PC-3 (cell line): ENCODE measurements around the gene FGF16. TPM values are rescaled to one million over a fixed set of nuclear protein-coding genes. Genes with fewer than 3 reads are reported as not detected.

ENCODE experiments used
- ATAC-seq: fragments of 200-7000 bp; cut with Tn5 transposase; 2 replicates; pipeline ENCODE4 v1.9.1; 2020; ENCODE audit warnings: mild to moderate bottlenecking, moderate library complexity
- BruUV-seq: library from RNA; stranded (reverse); fragments of 400-500 nt; replicated peaks from 2 replicates; lab custom pipeline; 2021; lab: Mats Ljungman, UMichigan
- CTCF ChIA-PET: fragments of 300-600 bp; sonication (Branson Sonifier 250); formaldehyde crosslinking; loops from one replicate; lab custom pipeline; 2022; ENCODE audit warnings: antibody characterized with exemption; lab: Charles Lee
- POLR2A ChIA-PET: fragments of 300-600 bp; sonication (Branson Sonifier 250); formaldehyde crosslinking; loops from one replicate; lab custom pipeline; 2022; ENCODE audit warnings: antibody characterized with exemption; ENCODE audit not compliant: unreplicated experiment; lab: Charles Lee
- DNase-seq: peaks from one replicate; pipeline ENCODE4 v3.0.0-alpha.2; 2015
- H2AFZ ChIP-seq: fragments of 300-600 bp; sonication (generic); 2 replicates; pipeline ENCODE4 v1.6.0; 2016; ENCODE audit warnings: antibody characterized with exemption, low read length
- H3F3A ChIP-seq: fragments of 300-600 bp; sonication (generic); one replicate; pipeline ENCODE4 v1.6.0; 2017; ENCODE audit warnings: antibody characterized with exemption, low read length, control low read depth, mild to moderate bottlenecking; ENCODE audit not compliant: unreplicated experiment
- H3K27ac ChIP-seq: fragments of 300-600 bp; sonication (generic); 2 replicates; pipeline ENCODE4 v1.5.1; 2016; ENCODE audit warnings: mild to moderate bottlenecking, low read length
- H3K27me3 ChIP-seq: fragments of 300-600 bp; sonication (generic); 2 replicates; pipeline ENCODE4 v1.6.1; 2016; ENCODE audit warnings: low read length, mixed read lengths
- H3K36me3 ChIP-seq: fragments of 300-600 bp; sonication (generic); 2 replicates; pipeline ENCODE4 v1.6.1; 2016; ENCODE audit warnings: low read depth, mixed run types, low read length, mixed read lengths
- H3K4me1 ChIP-seq: fragments of 300-600 bp; sonication (generic); 2 replicates; pipeline ENCODE4 v1.5.1; 2016; ENCODE audit warnings: low read length; ENCODE audit not compliant: insufficient read depth
- H3K4me2 ChIP-seq: fragments of 300-600 bp; sonication (generic); 2 replicates; pipeline ENCODE4 v1.6.0; 2016; ENCODE audit warnings: low read length
- H3K4me3 ChIP-seq: fragments of 300-600 bp; sonication (generic); 2 replicates; pipeline ENCODE4 v1.5.1; 2016; ENCODE audit warnings: mild to moderate bottlenecking, low read length, mixed read lengths
- H3K79me2 ChIP-seq: fragments of 300-600 bp; sonication (generic); 2 replicates; pipeline ENCODE4 v1.6.1; 2017; ENCODE audit warnings: low read length, mixed read lengths
- H3K9ac ChIP-seq: fragments of 300-600 bp; sonication (generic); 2 replicates; pipeline ENCODE4 v1.6.0; 2016; ENCODE audit warnings: mild to moderate bottlenecking, low read length
- H3K9me2 ChIP-seq: fragments of 300-600 bp; sonication (generic); replicated peaks from 2 replicates; pipeline ENCODE4 v1.6.1; 2016; ENCODE audit warnings: mixed run types, low read length, mixed read lengths
- H3K9me3 ChIP-seq: fragments of 300-600 bp; sonication (generic); 2 replicates; pipeline ENCODE4 v1.6.1; 2016; ENCODE audit warnings: low read length, mixed read lengths
- H4K20me1 ChIP-seq: fragments of 300-600 bp; sonication (generic); 2 replicates; pipeline ENCODE4 v1.6.1; 2016; ENCODE audit warnings: low read length, mixed read lengths
- EZH2 ChIP-seq: fragments of 300-600 bp; sonication (generic); IDR thresholded peaks from one replicate; pipeline ENCODE4 v1.6.1; 2017; ENCODE audit warnings: antibody characterized with exemption, mild to moderate bottlenecking, low read length; ENCODE audit not compliant: unreplicated experiment
- EZH2phosphoT487 ChIP-seq: fragments of 300-600 bp; sonication (generic); IDR thresholded peaks from 2 replicates; pipeline ENCODE4 v1.6.1; 2018; ENCODE audit warnings: mild to moderate bottlenecking, antibody characterized with exemption, low read length, borderline replicate concordance
- intact Hi-C: fragments of 100-400 bp; cut with micrococcal nuclease; formaldehyde crosslinking; loops from 2 replicates; pipeline ENCODE4 v1.9.0; 2023
- total RNA-seq: library from RNA; depleted of rRNA; stranded (reverse); fragments of >200 nt; gene quantifications from 2 replicates; pipeline ENCODE4 v1.2.3, GENCODE V29; 2014
- TF ChIP-seq, protein P1 (sequence below): fragments of 300-600 bp; sonication (generic); conservative IDR thresholded peaks from 2 replicates; pipeline ENCODE4 v1.5.1; 2017; ENCODE audit warnings: antibody characterized with exemption, low read depth, mild to moderate bottlenecking, low read length

The FGF16 gene
- total RNA-seq, 1 experiment from 2014 or later: not detected

DNA sequence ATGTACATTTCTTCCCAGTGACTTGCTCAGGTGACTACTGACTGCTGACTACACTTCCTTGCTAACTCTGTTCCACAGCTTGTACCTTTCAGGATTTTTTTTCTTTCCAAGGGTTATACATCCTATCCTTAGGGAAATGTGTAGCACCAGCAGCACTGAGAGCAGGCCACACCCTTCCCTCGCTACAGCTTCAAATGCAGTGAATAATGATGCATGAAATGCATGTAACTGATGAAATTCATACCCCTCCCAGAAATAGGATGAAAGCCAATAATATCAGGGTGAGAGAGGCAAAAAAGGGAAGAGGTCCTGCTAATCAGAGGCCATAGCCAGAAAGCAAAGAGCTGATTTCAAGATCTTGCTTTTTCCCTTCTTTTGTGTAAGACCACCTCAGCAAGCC lies 6.2 kb upstream of the FGF16 start:
- H2AFZ ChIP-seq: 0 out of 2 replicates have a peak overlapping the region, but pooled peaks have one; percentile 14
- intact Hi-C loops: loop anchor here (5.0 kb wide), 1 partner anchor 456 kb away; the partner anchor contains the start of genes COX7B and MAGT1
- no peak overlapping the region for H3K4me3 ChIP-seq
- H3K9me3 ChIP-seq: no peaks in the 10 kb centered on the region
- ChIA-PET POLR2A (no interaction called here), CTCF (no interaction called here)
- H3K9ac ChIP-seq: no peak overlapping the region
- TF ChIP-seq EZH2phosphoT487: no peak
- TF ChIP-seq, protein P1, sequence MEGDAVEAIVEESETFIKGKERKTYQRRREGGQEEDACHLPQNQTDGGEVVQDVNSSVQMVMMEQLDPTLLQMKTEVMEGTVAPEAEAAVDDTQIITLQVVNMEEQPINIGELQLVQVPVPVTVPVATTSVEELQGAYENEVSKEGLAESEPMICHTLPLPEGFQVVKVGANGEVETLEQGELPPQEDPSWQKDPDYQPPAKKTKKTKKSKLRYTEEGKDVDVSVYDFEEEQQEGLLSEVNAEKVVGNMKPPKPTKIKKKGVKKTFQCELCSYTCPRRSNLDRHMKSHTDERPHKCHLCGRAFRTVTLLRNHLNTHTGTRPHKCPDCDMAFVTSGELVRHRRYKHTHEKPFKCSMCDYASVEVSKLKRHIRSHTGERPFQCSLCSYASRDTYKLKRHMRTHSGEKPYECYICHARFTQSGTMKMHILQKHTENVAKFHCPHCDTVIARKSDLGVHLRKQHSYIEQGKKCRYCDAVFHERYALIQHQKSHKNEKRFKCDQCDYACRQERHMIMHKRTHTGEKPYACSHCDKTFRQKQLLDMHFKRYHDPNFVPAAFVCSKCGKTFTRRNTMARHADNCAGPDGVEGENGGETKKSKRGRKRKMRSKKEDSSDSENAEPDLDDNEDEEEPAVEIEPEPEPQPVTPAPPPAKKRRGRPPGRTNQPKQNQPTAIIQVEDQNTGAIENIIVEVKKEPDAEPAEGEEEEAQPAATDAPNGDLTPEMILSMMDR: no peak
- TF ChIP-seq EZH2: no peak
- no peaks in the 10 kb centered on the region for H3K36me3 ChIP-seq
- no peak for ATAC-seq
- H3K79me2 ChIP-seq: no peaks in the 10 kb centered on the region
- DNase-seq: no peak
- no peaks in the 10 kb centered on the region for H3K27me3 ChIP-seq
- no peak overlapping the region for H3K4me2 ChIP-seq
- no peaks in the 10 kb centered on the region for H3K9me2 ChIP-seq
- H3K4me1 ChIP-seq: peaks cover 47% of the 10 kb centered on the region
- H3K27ac ChIP-seq: peak overlapping the region; percentile 91
- no peaks in the 10 kb centered on the region for H4K20me1 ChIP-seq
- BruUV-seq: no TSS peak
- no peaks in the 10 kb centered on the region for H3F3A ChIP-seq

DNA sequence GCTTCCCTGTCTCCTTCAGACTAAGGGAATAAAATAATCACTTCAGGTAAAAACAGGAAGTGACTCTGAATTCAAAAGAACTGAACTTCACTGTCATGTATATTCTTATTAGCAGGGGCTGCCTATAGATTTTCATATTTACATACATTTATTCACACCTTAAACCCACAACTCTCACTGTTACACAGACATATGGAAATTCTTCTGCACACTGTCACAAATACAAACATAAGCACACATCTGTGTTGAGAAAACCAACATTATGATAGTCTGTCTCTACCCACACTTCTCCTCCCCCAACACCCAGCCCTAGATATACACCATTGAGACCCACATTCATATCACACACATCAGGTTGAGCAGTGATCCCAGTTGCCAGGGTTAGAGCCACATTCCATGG lies 5.7 kb upstream of the FGF16 start:
- Histone ChIP-seq H3K4me2 (no peak overlapping the region), H3K36me3 (no peaks in the 10 kb centered on the region), H3K9me2 (no peaks in the 10 kb centered on the region), H3F3A (no peaks in the 10 kb centered on the region), H2AFZ (0 out of 2 replicates have a peak overlapping the region, but pooled peaks have one; percentile 14), H3K9me3 (no peaks in the 10 kb centered on the region), H3K27me3 (no peaks in the 10 kb centered on the region), H3K9ac (0 out of 2 replicates have a peak overlapping the region, but pooled peaks have one; percentile 8), H3K4me1 (peaks cover 42% of the 10 kb centered on the region), H3K79me2 (no peaks in the 10 kb centered on the region), H4K20me1 (no peaks in the 10 kb centered on the region), H3K27ac (peak overlapping the region; percentile 91), H3K4me3 (no peak overlapping the region)
- no peak for DNase-seq
- no TSS peak for BruUV-seq
- no peak for TF ChIP-seq EZH2
- TF ChIP-seq, protein P1: no peak
- no peak for TF ChIP-seq EZH2phosphoT487
- ChIA-PET CTCF (no interaction called here), POLR2A (no interaction called here)
- intact Hi-C loops: loop anchor here (5.0 kb wide), 1 partner anchor 456 kb away; the partner anchor contains the start of genes COX7B and MAGT1
- ATAC-seq: no peak

DNA sequence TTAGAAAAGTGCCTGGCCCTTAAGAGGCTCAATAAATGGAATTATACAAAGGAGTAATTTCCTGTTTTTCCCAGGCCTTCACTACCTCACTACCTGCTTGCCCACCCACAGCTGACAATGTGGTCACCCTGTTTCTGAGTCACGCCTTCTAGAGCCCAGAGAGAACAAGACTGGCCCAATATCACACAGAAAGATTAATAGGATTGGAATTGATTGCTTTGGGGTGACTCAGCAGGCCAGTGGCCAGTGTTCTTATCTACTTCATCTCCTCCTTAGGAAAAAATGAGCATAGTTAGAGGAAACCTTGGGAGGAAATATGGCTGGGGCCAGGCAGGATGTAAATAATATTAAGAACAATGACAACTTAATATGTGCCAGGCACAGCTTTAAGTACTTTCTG lies 4.5 kb upstream of the FGF16 start:
- H3K27ac ChIP-seq: peak overlapping the region; percentile 91
- no TSS peak for BruUV-seq
- peaks cover 32% of the 10 kb centered on the region for H3K4me1 ChIP-seq
- ATAC-seq (peak; percentile 95), DNase-seq (peak; percentile 92)
- H3K9ac ChIP-seq: peak overlapping the region; percentile 54
- ChIA-PET POLR2A (no interaction called here), CTCF (no interaction called here)
- no peaks in the 10 kb centered on the region for H3K36me3 ChIP-seq
- TF ChIP-seq, protein P1: no peak
- TF ChIP-seq EZH2 (no peak), EZH2phosphoT487 (no peak)
- H3K9me2 ChIP-seq: no peaks in the 10 kb centered on the region
- no peaks in the 10 kb centered on the region for H3K9me3 ChIP-seq
- H3K4me3 ChIP-seq: no peak overlapping the region
- H2AFZ ChIP-seq: peak overlapping the region; percentile 49; the same call in 1 of the 2 replicates
- no peaks in the 10 kb centered on the region for H3K79me2 ChIP-seq
- peak overlapping the region; percentile 43 for H3K4me2 ChIP-seq
- H4K20me1 ChIP-seq: no peaks in the 10 kb centered on the region
- no peaks in the 10 kb centered on the region for H3K27me3 ChIP-seq
- H3F3A ChIP-seq: no peaks in the 10 kb centered on the region
- intact Hi-C loops: loop anchor here (5.0 kb wide), 1 partner anchor 455 kb away; the partner anchor contains the start of genes COX7B and MAGT1
